Measurements from ENCODE around the gene COL9A3.

COL9A3 gene

GRCh38 chr20:62778601-62779416, 38.0 kb upstream of the COL9A3 start:
- no peak for DNase-seq (ENCODE audit: low spot score)

- DNase-seq (ENCODE audit: low spot score): no peak
Observed at GRCh38 chr20:62779417-62779685, 37.5 kb upstream of the COL9A3 start.

DNA sequence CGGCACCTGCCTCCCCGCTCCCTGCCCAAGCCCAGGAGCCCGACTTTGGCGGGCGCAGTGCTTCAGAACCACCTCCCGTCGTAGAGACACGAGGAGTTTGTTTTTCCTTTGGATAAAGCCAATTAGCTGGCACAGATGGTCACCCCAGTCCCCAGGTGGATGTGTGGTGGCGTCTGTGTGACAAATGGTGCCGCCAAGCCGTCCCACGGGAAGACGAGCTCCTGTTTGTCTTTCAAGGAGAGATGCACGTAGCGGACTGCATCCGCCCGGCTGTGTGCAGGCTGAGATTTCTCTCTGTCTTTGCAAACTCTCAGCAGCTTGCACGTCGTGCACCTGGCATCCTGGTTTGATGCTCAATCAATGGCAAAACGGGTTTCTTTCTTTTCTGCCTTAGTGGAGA, 36.6 kb upstream of the COL9A3 start:
- no peak for DNase-seq (ENCODE audit: low spot score)

DNA sequence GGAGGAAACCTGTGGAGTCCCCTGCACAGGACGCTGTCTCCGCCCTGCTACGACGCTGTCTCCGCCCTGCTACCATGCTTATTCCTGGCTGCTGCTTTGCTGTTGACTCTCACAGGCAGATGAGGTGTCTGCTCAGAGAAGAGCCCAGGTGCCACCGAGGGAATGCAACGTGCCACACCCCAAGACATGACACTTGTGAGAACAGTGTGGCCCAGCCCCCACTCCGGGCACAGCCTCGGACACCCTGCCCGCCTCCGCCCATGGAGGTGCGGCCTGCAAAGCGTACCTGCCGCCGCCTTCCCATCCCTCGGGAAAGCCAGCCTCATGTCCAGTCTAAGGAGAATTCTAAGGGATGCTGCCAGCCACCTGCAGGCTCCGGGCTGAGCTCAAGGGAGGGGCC, 36.2 kb upstream of the COL9A3 start:
- no peak for DNase-seq (ENCODE audit: low spot score)

GRCh38 chr20:62782149-62782892, 34.5 kb upstream of the COL9A3 start:
- no peak for DNase-seq (ENCODE audit: low spot score)

- no peak for DNase-seq (ENCODE audit: low spot score)
Observed at GRCh38 chr20:62782893-62783278, 34.0 kb upstream of the COL9A3 start.

DNA sequence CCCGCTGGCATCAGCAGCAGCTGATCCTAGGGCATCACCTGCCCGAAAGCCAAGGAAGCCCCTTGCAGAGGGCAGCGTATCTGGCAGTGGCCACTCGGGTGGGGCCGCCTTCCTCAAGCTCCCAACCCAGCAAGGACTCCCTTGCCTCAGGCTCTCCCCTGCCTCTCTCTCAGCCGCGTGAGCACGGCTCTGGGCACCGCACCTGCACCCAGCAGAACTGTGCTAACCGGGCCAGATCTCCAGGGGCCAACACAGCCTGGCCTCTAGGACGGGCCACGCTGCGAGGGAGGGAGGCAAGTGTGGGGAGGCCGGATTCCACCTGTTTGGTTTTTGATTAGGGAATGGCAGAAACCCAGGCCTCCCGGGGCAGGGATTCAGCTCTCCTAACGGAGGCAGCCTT, 32.4 kb upstream of the COL9A3 start:
- DNase-seq (ENCODE audit: low spot score): no peak

- DNase-seq (ENCODE audit: low spot score): no peak
Observed at GRCh38 chr20:62785393-62785792, 31.5 kb upstream of the COL9A3 start.

DNA sequence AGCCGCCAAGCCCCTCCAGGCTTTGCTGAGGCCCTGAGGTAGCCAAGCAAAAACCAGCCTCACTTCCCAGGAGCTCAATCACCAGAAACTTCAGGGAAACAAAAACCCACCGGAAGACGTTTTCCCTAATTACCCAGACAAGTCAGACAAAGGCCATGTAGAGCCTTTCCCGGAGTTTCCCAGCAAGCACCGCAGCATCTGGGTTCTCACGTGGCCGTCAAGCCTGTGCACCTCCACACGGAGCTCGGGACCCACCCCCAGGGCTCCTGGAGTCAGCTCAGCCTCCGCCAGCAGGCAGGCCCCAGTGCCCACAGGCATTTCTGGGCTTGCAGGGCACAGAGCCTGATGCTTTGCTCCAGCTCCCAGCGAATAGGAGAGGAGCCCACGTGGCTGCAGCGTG, 30.7 kb upstream of the COL9A3 start:
- DNase-seq (ENCODE audit: low spot score): no peak

DNA sequence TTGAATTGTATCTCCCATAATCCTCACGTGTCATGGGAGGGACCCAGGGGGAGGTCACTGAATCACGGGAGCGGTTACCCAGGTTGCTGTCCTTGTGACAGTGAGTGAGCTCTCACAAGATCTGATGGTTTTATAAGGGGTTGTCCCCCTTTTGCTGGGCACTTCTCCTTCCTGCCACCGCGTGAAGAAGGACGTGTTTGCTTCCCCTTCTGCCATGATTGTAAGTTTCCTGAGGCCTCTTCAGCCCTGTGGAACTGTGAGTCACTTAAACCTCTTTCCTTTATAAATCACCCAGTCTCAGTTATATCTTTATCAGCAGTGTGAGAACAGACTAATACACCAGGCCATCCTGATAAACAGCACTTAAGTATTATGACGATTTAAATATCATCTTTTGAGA, 29.5 kb upstream of the COL9A3 start:
- DNase-seq (ENCODE audit: low spot score): no peak

GRCh38 chr20:62787866-62788265, 29.0 kb upstream of the COL9A3 start:
- no peak for DNase-seq (ENCODE audit: low spot score)

DNA sequence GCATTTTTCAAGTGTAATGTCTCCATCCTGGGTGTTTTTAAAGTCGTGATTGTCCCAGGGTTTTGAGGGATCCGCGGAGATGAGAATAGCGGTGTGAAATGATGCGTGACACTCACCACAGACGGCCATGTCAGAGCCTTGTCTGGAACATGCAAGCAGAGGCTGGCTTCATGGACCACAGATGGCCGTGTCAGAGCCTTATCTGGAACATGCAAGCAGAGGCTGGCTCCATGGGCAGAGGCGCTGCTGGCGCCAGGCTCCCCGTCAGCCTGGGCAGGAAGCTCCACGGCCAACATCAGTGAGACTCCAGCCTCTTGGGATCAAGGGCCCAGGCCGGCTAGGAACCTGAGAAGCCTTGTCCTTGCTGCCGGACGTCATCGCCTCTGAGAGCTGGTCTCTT, 28.2 kb upstream of the COL9A3 start:
- DNase-seq (ENCODE audit: low spot score): no peak

GRCh38 chr20:62790075-62790474, 26.8 kb upstream of the COL9A3 start:
- no peak for DNase-seq (ENCODE audit: low spot score)

DNA sequence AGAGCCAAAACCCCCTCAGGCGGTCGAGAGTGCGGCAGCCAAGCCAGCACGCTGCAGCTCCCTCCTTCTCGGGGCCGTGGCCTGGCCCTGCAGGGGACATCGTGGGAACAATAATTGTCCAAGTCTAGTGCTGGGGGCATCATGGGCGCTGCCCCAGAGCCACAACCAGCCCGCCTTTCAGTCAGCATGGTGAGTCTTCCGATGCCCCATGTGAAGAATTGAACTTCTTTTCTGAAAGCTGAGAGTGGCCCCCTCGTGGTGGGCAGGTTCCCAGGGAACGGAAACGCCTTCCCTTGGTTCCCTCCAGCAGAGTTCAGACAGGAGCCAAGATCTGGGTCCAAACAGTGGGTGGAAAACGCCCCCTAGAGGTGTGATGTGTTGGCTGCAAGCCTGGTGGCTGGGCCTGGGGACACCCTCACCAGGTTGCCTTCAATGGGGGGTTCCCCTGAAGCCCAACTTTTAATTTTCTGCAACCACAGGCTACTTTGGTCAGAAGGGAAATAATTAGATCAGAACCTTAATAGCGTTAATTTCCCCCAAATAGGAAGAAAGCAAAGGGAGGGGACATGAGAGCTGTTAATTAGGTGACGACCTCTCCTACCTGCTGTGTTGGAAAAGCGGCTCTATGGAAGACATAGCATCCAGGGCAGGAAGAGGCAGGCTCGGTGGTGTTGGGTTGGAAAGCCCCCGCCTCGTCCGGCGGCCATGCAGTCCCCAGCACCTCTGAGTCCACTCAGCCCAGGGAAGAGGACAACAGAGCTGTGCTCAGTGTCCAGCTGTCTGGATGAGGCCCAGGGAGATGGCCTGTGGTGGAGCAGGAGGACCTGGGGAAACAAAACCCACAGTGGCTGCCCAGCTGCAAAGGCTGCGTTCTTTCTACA, 25.3 kb upstream of the COL9A3 start:
- peak; percentile 91 for DNase-seq (ENCODE audit: low spot score)

DNA sequence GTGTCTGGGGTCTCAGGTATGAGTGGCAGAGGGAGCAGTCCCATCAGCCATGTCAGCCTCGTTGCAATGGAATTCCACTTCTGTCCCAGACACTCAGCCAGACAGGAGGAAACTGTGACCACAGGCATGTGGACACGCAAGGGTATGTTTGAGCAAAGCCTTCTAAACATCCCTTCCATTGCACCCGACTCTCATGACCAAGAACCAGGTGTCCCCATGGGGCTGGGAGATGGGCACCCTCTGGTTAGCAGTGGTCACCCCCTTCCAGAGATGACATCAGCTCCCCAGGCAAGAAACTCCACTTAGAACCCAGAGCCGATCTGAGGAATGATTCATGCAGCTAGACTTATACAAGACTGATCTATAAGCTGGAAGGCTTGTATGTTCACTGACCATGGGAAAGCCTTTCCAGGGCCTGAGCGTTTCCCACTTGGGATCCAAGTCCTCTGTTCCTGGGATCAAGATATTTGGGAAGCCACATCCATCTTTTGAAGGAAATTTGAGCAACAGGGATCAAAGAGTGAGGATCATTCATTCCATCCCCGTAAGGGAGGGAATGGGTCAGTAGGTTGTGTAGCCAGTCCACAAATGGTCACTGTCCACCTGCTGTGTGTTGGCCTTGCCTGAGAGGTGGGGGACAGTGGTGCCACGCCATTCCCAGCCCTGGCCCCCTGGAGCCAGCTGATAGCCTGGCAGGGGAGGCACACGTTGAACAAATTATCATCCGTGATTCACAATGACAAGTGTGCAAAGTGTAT, 24.5 kb upstream of the COL9A3 start:
- DNase-seq (ENCODE audit: low spot score): no peak

- DNase-seq (ENCODE audit: low spot score): no peak
Observed at GRCh38 chr20:62792940-62793756, 23.7 kb upstream of the COL9A3 start.

DNA sequence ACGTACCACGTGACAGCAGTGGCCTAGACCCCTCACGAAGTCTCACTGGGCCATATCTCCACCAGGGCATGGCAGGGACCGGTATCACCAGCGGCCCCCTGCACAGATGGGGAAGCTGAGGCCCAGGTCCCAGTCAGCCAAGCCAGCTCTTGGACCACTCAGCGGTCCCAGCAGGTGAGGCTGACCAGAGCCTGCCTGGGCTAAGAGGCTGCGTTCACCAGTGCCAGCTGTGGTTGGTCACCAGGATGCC, 23.2 kb upstream of the COL9A3 start:
- DNase-seq (ENCODE audit: low spot score): no peak

- DNase-seq (ENCODE audit: low spot score): peak; percentile 97
Observed at GRCh38 chr20:62794007-62794724, 22.7 kb upstream of the COL9A3 start.

DNA sequence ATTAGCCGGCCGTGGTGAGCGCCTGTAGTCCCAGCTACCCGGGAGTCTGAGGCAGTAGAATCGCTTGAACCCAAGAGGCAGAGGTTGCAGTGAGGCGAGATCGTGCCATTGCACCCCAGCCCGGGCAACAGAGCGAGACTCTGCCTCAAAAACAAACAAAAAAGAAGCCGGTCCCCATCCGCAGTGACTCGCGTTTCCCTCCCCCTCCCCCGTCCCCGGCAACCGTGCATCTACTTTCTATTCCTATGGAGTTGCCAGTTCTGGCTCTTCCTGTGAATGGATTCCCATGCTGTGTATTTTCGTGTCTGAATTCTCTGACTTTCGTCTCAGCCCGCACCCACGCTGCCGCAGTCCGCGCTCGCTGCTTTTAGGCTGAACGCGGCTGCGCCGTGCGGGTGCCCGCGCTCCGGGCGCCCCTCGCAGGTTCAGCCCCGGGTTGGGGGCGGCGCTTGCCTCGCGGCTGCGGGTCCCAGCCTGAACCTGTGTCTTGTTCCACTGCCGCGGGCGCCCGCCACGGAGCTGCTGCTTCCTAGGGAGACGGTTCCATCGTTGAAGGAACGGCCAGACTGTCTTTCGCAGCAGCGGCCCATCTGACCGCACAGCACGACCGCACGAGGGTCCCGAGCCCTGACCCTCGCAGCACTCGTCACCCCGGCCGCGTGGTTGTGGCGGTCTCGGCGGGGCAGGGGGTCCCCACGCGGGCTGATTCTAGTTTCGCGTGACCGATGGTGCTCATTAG, 21.7 kb upstream of the COL9A3 start:
- peak; percentile 79 for DNase-seq (ENCODE audit: low spot score)

Data from ecto neural progenitor cell (in vitro differentiated cells).